BLaER1 (cell line): Measurements from ENCODE around the gene AHCYL1.

ENCODE experiments used
- H3K27ac ChIP-seq: shearing (Covaris generic); formaldehyde crosslinking; 2 replicates; pipeline ENCODE4 v1.8.1; 2022
- H3K27me3 ChIP-seq: shearing (Covaris generic); formaldehyde crosslinking; 2 replicates; pipeline ENCODE4 v1.8.1; 2022
- H3K36me3 ChIP-seq: shearing (Covaris generic); formaldehyde crosslinking; 2 replicates; pipeline ENCODE4 v1.8.1; 2022
- H3K4me1 ChIP-seq: shearing (Covaris generic); formaldehyde crosslinking; 2 replicates; pipeline ENCODE4 v1.8.1; 2022
- H3K4me2 ChIP-seq: shearing (Covaris generic); formaldehyde crosslinking; 2 replicates; pipeline ENCODE4 v1.8.1; 2022
- H3K4me3 ChIP-seq: shearing (Covaris generic); formaldehyde crosslinking; 2 replicates; pipeline ENCODE4 v1.8.1; 2022
- H3K9ac ChIP-seq: shearing (Covaris generic); formaldehyde crosslinking; 2 replicates; pipeline ENCODE4 v1.8.1; 2022
- H3K9me3 ChIP-seq: shearing (Covaris generic); formaldehyde crosslinking; 2 replicates; pipeline ENCODE4 v1.8.1; 2022
- H4K20me1 ChIP-seq: shearing (Covaris generic); formaldehyde crosslinking; 2 replicates; pipeline ENCODE4 v1.8.1; 2022
- Cebpa-rat ChIP-seq: shearing (Covaris generic); IDR thresholded peaks from 2 replicates; pipeline ENCODE4 v1.8.1; 2022

Gene AHCYL1

GRCh38 chr1:110048240-110048639 is 63.7 kb downstream of the AHCYL1 start:
- TF ChIP-seq Cebpa-rat: no peak
- H3K4me3 ChIP-seq: no peak overlapping the region
- peaks cover 14% of the 10 kb centered on the region for H3K4me1 ChIP-seq
- no peaks in the 10 kb centered on the region for H3K9me3 ChIP-seq
- no peak overlapping the region for H3K4me2 ChIP-seq
- no peaks in the 10 kb centered on the region for H3K27me3 ChIP-seq
- H3K36me3 ChIP-seq: peaks cover 98% of the 10 kb centered on the region
- H3K27ac ChIP-seq: no peak overlapping the region
- no peak overlapping the region for H3K9ac ChIP-seq
- H4K20me1 ChIP-seq: peaks cover 8% of the 10 kb centered on the region

- Histone ChIP-seq H4K20me1 (no peaks in the 10 kb centered on the region; the same call in 1 of the 2 replicates), H3K4me3 (no peak overlapping the region), H3K4me2 (no peak overlapping the region), H3K36me3 (peaks cover 98% of the 10 kb centered on the region), H3K9me3 (no peaks in the 10 kb centered on the region), H3K9ac (no peak overlapping the region), H3K27ac (no peak overlapping the region), H3K27me3 (no peaks in the 10 kb centered on the region), H3K4me1 (peaks cover 9% of the 10 kb centered on the region)
- TF ChIP-seq Cebpa-rat: no peak
Observed at GRCh38 chr1:110048923-110049601, 64.5 kb downstream of the AHCYL1 start.

GRCh38 chr1:110049801-110050601 is 65.4 kb downstream of the AHCYL1 start:
- H3K9ac ChIP-seq: 0 out of 2 replicates have a peak overlapping the region, but pooled peaks have one; percentile 6

GRCh38 chr1:110050602-110051261 is 66.2 kb downstream of the AHCYL1 start:
- no peak overlapping the region for H3K4me3 ChIP-seq
- no peaks in the 10 kb centered on the region; the same call in 1 of the 2 replicates for H4K20me1 ChIP-seq
- no peak overlapping the region for H3K4me2 ChIP-seq
- H3K27ac ChIP-seq: no peak overlapping the region
- H3K9me3 ChIP-seq: no peaks in the 10 kb centered on the region
- peaks cover 100% of the 10 kb centered on the region for H3K36me3 ChIP-seq
- H3K27me3 ChIP-seq: no peaks in the 10 kb centered on the region
- no peak for TF ChIP-seq Cebpa-rat
- peaks cover 9% of the 10 kb centered on the region for H3K4me1 ChIP-seq
- H3K9ac ChIP-seq: 0 out of 2 replicates have a peak overlapping the region, but pooled peaks have one; percentile 6

More at GRCh38 chr1:110049801-110050601, 65.4 kb downstream of the AHCYL1 start:
- Histone ChIP-seq H3K4me2 (no peak overlapping the region), H3K27me3 (no peaks in the 10 kb centered on the region), H3K4me3 (no peak overlapping the region), H3K4me1 (peaks cover 9% of the 10 kb centered on the region), H3K36me3 (peaks cover 100% of the 10 kb centered on the region), H3K9me3 (no peaks in the 10 kb centered on the region), H3K27ac (no peak overlapping the region), H4K20me1 (no peaks in the 10 kb centered on the region; the same call in 1 of the 2 replicates)
- no peak for TF ChIP-seq Cebpa-rat

- no peak for TF ChIP-seq Cebpa-rat
- Histone ChIP-seq H3K27me3 (no peaks in the 10 kb centered on the region), H3K36me3 (peaks cover 100% of the 10 kb centered on the region), H3K4me3 (no peak overlapping the region), H3K4me2 (no peak overlapping the region), H3K9me3 (no peaks in the 10 kb centered on the region), H3K9ac (no peak overlapping the region), H3K27ac (no peak overlapping the region), H3K4me1 (peaks cover 9% of the 10 kb centered on the region), H4K20me1 (no peaks in the 10 kb centered on the region; the same call in 1 of the 2 replicates)
Observed at GRCh38 chr1:110051262-110051648, 66.7 kb downstream of the AHCYL1 start.

GRCh38 chr1:110053552-110054428 is 69.2 kb downstream of the AHCYL1 start:
- Histone ChIP-seq H3K27me3 (no peaks in the 10 kb centered on the region), H3K9me3 (no peaks in the 10 kb centered on the region), H3K4me1 (peaks cover 20% of the 10 kb centered on the region), H3K9ac (no peak overlapping the region), H3K36me3 (peaks cover 93% of the 10 kb centered on the region), H3K27ac (no peak overlapping the region), H4K20me1 (peaks cover 16% of the 10 kb centered on the region), H3K4me3 (no peak overlapping the region), H3K4me2 (no peak overlapping the region)
- no peak for TF ChIP-seq Cebpa-rat

- H3K36me3 ChIP-seq: peaks cover 87% of the 10 kb centered on the region
- no peak overlapping the region for H3K4me3 ChIP-seq
- TF ChIP-seq Cebpa-rat: no peak
- no peak overlapping the region for H3K4me2 ChIP-seq
- peaks cover 31% of the 10 kb centered on the region for H3K4me1 ChIP-seq
- no peaks in the 10 kb centered on the region for H3K9me3 ChIP-seq
- no peaks in the 10 kb centered on the region for H3K27me3 ChIP-seq
- 0 out of 2 replicates have a peak overlapping the region, but pooled peaks have one; percentile 9 for H3K9ac ChIP-seq
- H4K20me1 ChIP-seq: peaks cover 31% of the 10 kb centered on the region
- no peak overlapping the region for H3K27ac ChIP-seq
Observed at GRCh38 chr1:110055493-110056284, 71.1 kb downstream of the AHCYL1 start.

GRCh38 chr1:110056285-110056683 is 71.7 kb downstream of the AHCYL1 start:
- Histone ChIP-seq H4K20me1 (peaks cover 33% of the 10 kb centered on the region), H3K36me3 (peaks cover 85% of the 10 kb centered on the region), H3K4me2 (no peak overlapping the region), H3K9ac (no peak overlapping the region), H3K27me3 (no peaks in the 10 kb centered on the region), H3K4me1 (peaks cover 31% of the 10 kb centered on the region), H3K9me3 (no peaks in the 10 kb centered on the region), H3K4me3 (no peak overlapping the region), H3K27ac (no peak overlapping the region)
- no peak for TF ChIP-seq Cebpa-rat
